OCI-LY1 (cell line): ENCODE results near the gene MLLT3.

Source experiments
- H2AFZ ChIP-seq: fragments of 200-600 bp; sonication (generic), shearing (Covaris generic); 2 replicates; pipeline ENCODE4 v1.6.0; 2014; ENCODE audit warnings: antibody characterized with exemption, mild to moderate bottlenecking, low read length
- H3F3A ChIP-seq: fragments of 200-600 bp; sonication (generic), shearing (Covaris generic); 2 replicates; pipeline ENCODE4 v1.6.0; 2014; ENCODE audit warnings: mild to moderate bottlenecking, antibody characterized with exemption, low read length, moderate library complexity; ENCODE audit not compliant: insufficient read depth
- H3K27ac ChIP-seq: fragments of 200-600 bp; sonication (generic); 2 replicates; pipeline ENCODE4 v1.5.1; 2014; ENCODE audit warnings: low read length, mixed run types, mild to moderate bottlenecking, low read depth; ENCODE audit not compliant: poor library complexity, severe bottlenecking
- H3K27me3 ChIP-seq: fragments of 200-600 bp; sonication (generic); 2 replicates; pipeline ENCODE4 v1.6.0; 2014; ENCODE audit warnings: antibody characterized with exemption, mild to moderate bottlenecking, low read length, moderate library complexity; ENCODE audit not compliant: insufficient read depth
- H3K36me3 ChIP-seq: fragments of 200-600 bp; sonication (generic); 2 replicates; pipeline ENCODE4 v1.6.1; 2014; ENCODE audit warnings: mild to moderate bottlenecking, antibody characterized with exemption, low read length, moderate library complexity, mixed read lengths; ENCODE audit not compliant: insufficient read depth
- H3K4me1 ChIP-seq: fragments of 200-600 bp; sonication (generic); 2 replicates; pipeline ENCODE4 v1.5.1; 2014; ENCODE audit warnings: mild to moderate bottlenecking, low read length, moderate library complexity; ENCODE audit not compliant: insufficient read depth, severe bottlenecking
- H3K4me2 ChIP-seq: fragments of 200-600 bp; sonication (generic), shearing (Covaris generic); 2 replicates; pipeline ENCODE4 v1.6.1; 2014; ENCODE audit warnings: low read length
- H3K4me3 ChIP-seq: fragments of 200-600 bp; sonication (generic); 2 replicates; pipeline ENCODE4 v1.5.1; 2014; ENCODE audit warnings: low read length, low read depth, mild to moderate bottlenecking, mixed read lengths; ENCODE audit not compliant: poor library complexity, severe bottlenecking
- H3K79me2 ChIP-seq: fragments of 200-600 bp; shearing (Covaris generic); 2 replicates; pipeline ENCODE4 v1.6.1; 2016; ENCODE audit warnings: mixed run types, low read length, mixed read lengths; ENCODE audit not compliant: insufficient read depth
- H3K9ac ChIP-seq: fragments of 200-600 bp; sonication (generic), shearing (Covaris generic); 2 replicates; pipeline ENCODE4 v1.6.1; 2014; ENCODE audit warnings: mild to moderate bottlenecking, low read length, mixed read lengths
- H3K9me2 ChIP-seq: fragments of 200-600 bp; sonication (generic), shearing (Covaris generic); 2 replicates; pipeline ENCODE4 v1.6.1; 2014; ENCODE audit warnings: low read depth, mild to moderate bottlenecking, low read length, mixed read lengths
- H3K9me3 ChIP-seq: fragments of 200-600 bp; shearing (Covaris generic); 2 replicates; pipeline ENCODE4 v1.6.1; 2014; ENCODE audit warnings: low read length, mixed read lengths
- H4K20me1 ChIP-seq: fragments of 200-600 bp; sonication (generic), shearing (Covaris generic); 2 replicates; pipeline ENCODE4 v1.6.0; 2016; ENCODE audit warnings: mild to moderate bottlenecking, low read length; ENCODE audit not compliant: insufficient read depth
- CTCF ChIP-seq: fragments of 200-600 bp; sonication (generic), shearing (Covaris generic); IDR thresholded peaks from 2 replicates; pipeline ENCODE4 v1.5.1; 2017; ENCODE audit warnings: mild to moderate bottlenecking, antibody characterized with exemption, low read length, moderate library complexity, mixed read lengths
- EZH2 ChIP-seq: fragments of 200-600 bp; sonication (generic), shearing (Covaris generic); IDR thresholded peaks from 2 replicates; pipeline ENCODE4 v1.8.0; 2017; ENCODE audit warnings: borderline replicate concordance, mixed run types, mild to moderate bottlenecking, antibody characterized with exemption, low read length, moderate library complexity, mixed read lengths

The MLLT3 gene

GRCh38 chr9:20496328-20496727 lies 126.0 kb downstream of the MLLT3 start:
- Histone ChIP-seq H3K79me2 (no peaks in the 10 kb centered on the region), H3F3A (no peaks in the 10 kb centered on the region), H3K9me3 (no peaks in the 10 kb centered on the region), H3K27me3 (no peaks in the 10 kb centered on the region), H3K27ac (no peak overlapping the region), H2AFZ (no peak overlapping the region), H3K36me3 (no peaks in the 10 kb centered on the region), H3K4me1 (no peaks in the 10 kb centered on the region), H3K9ac (no peak overlapping the region), H3K9me2 (no peaks in the 10 kb centered on the region), H4K20me1 (no peaks in the 10 kb centered on the region), H3K4me3 (no peak overlapping the region), H3K4me2 (no peak overlapping the region)
- TF ChIP-seq CTCF: no peak
- TF ChIP-seq EZH2: no peak

GRCh38 chr9:20495098-20495497 lies 127.2 kb downstream of the MLLT3 start:
- Histone ChIP-seq H3K27me3 (no peaks in the 10 kb centered on the region), H3K9me2 (no peaks in the 10 kb centered on the region), H3K9ac (no peak overlapping the region), H2AFZ (no peak overlapping the region), H3K4me3 (no peak overlapping the region), H4K20me1 (no peaks in the 10 kb centered on the region), H3F3A (no peaks in the 10 kb centered on the region), H3K79me2 (no peaks in the 10 kb centered on the region), H3K4me1 (no peaks in the 10 kb centered on the region), H3K9me3 (no peaks in the 10 kb centered on the region), H3K36me3 (no peaks in the 10 kb centered on the region), H3K4me2 (no peak overlapping the region), H3K27ac (no peak overlapping the region)
- no peak for TF ChIP-seq EZH2
- TF ChIP-seq CTCF: no peak

GRCh38 chr9:20494035-20494434 lies 128.3 kb downstream of the MLLT3 start:
- no peaks in the 10 kb centered on the region for H4K20me1 ChIP-seq
- H3K4me1 ChIP-seq: no peaks in the 10 kb centered on the region
- no peak overlapping the region for H3K9ac ChIP-seq
- no peaks in the 10 kb centered on the region for H3K79me2 ChIP-seq
- no peak overlapping the region for H3K27ac ChIP-seq
- H2AFZ ChIP-seq: no peak overlapping the region
- H3K36me3 ChIP-seq: no peaks in the 10 kb centered on the region
- H3K27me3 ChIP-seq: no peaks in the 10 kb centered on the region
- H3K9me3 ChIP-seq: no peaks in the 10 kb centered on the region
- TF ChIP-seq EZH2: no peak
- no peak for TF ChIP-seq CTCF
- no peak overlapping the region for H3K4me2 ChIP-seq
- H3K4me3 ChIP-seq: no peak overlapping the region
- H3F3A ChIP-seq: no peaks in the 10 kb centered on the region
- H3K9me2 ChIP-seq: no peaks in the 10 kb centered on the region
